Nephron progenitor cell (in vitro differentiated cells): ENCODE data around the gene CLEC16A.

ENCODE experiments used
- DNase-seq: peaks from one replicate; pipeline ENCODE4 v3.0.0; 2021
- H3K27ac Mint-ChIP-seq: 2 replicates; pipeline ENCODE4 v1.8.0; 2021; ENCODE audit warnings: mild to moderate bottlenecking, moderate library complexity, mixed read lengths
- H3K27me3 Mint-ChIP-seq: 2 replicates; pipeline ENCODE4 v1.8.0; 2021; ENCODE audit warnings: mild to moderate bottlenecking, low read depth, mixed read lengths; ENCODE audit not compliant: poor library complexity
- H3K36me3 Mint-ChIP-seq: 2 replicates; pipeline ENCODE4 v1.8.0; 2021; ENCODE audit warnings: low read depth, mixed read lengths
- H3K4me1 Mint-ChIP-seq: 2 replicates; pipeline ENCODE4 v1.8.0; 2021; ENCODE audit warnings: mixed read lengths
- H3K4me3 Mint-ChIP-seq: 2 replicates; pipeline ENCODE4 v1.8.0; 2021; ENCODE audit warnings: mild to moderate bottlenecking, moderate library complexity, mixed read lengths
- H3K9me3 Mint-ChIP-seq: 2 replicates; pipeline ENCODE4 v1.8.0; 2021; ENCODE audit warnings: mild to moderate bottlenecking, moderate library complexity, mixed read lengths
- TF ChIP-seq, protein P1 (sequence below): fragments of 200-600 bp; sonication (generic); IDR thresholded peaks from 2 replicates; pipeline ENCODE4 v1.5.0; 2021; ENCODE audit warnings: antibody characterized with exemption

Gene CLEC16A

GRCh38 chr16:11202260-11203091, 258.1 kb downstream of the CLEC16A start:
- DNase-seq: no peak
- no peak overlapping the region for H3K4me3 Mint-ChIP-seq
- no peak overlapping the region for H3K27ac Mint-ChIP-seq
- no peaks in the 10 kb centered on the region for H3K36me3 Mint-ChIP-seq
- no peaks in the 10 kb centered on the region for H3K9me3 Mint-ChIP-seq
- peaks cover 62% of the 10 kb centered on the region for H3K4me1 Mint-ChIP-seq
- TF ChIP-seq, protein P1, sequence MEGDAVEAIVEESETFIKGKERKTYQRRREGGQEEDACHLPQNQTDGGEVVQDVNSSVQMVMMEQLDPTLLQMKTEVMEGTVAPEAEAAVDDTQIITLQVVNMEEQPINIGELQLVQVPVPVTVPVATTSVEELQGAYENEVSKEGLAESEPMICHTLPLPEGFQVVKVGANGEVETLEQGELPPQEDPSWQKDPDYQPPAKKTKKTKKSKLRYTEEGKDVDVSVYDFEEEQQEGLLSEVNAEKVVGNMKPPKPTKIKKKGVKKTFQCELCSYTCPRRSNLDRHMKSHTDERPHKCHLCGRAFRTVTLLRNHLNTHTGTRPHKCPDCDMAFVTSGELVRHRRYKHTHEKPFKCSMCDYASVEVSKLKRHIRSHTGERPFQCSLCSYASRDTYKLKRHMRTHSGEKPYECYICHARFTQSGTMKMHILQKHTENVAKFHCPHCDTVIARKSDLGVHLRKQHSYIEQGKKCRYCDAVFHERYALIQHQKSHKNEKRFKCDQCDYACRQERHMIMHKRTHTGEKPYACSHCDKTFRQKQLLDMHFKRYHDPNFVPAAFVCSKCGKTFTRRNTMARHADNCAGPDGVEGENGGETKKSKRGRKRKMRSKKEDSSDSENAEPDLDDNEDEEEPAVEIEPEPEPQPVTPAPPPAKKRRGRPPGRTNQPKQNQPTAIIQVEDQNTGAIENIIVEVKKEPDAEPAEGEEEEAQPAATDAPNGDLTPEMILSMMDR: no peak
- peaks cover 15% of the 10 kb centered on the region for H3K27me3 Mint-ChIP-seq

DNA sequence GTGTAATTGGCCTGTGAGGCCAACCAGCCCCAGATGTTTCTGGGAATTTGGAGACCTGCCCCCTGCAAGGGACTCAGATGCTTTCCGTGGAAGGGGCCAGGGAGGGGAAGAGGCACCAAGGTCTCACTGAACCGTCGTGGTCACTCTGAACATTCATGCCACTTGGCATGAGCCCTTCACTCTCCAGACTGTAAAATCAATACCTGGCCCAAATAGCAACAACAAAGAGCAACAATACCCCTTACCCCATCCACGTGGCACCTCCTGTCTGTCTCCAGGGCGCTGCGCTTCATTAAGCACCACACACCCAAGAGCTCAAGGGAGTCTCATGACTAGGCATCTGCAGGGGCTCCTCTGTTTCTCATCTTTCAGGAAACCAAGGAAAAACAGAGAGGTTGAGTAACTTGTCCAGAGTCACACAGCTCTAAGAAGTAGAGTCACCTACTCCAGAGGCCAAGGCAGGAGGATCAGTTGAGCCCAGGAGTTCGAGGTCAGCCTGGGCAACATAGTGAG, 258.8 kb downstream of the CLEC16A start:
- H3K36me3 Mint-ChIP-seq: no peaks in the 10 kb centered on the region
- H3K9me3 Mint-ChIP-seq: no peaks in the 10 kb centered on the region
- TF ChIP-seq, protein P1: no peak
- DNase-seq: no peak
- no peak overlapping the region for H3K4me3 Mint-ChIP-seq
- H3K27ac Mint-ChIP-seq: no peak overlapping the region
- H3K4me1 Mint-ChIP-seq: peaks cover 56% of the 10 kb centered on the region
- peaks cover 15% of the 10 kb centered on the region for H3K27me3 Mint-ChIP-seq

- H3K4me1 Mint-ChIP-seq: peaks cover 53% of the 10 kb centered on the region
- no peak overlapping the region for H3K27ac Mint-ChIP-seq
- no peaks in the 10 kb centered on the region for H3K9me3 Mint-ChIP-seq
- H3K36me3 Mint-ChIP-seq: no peaks in the 10 kb centered on the region
- peaks cover 15% of the 10 kb centered on the region for H3K27me3 Mint-ChIP-seq
- no peak overlapping the region for H3K4me3 Mint-ChIP-seq
- TF ChIP-seq, protein P1: no peak
- no peak for DNase-seq
Measured at GRCh38 chr16:11204513-11205047, 260.2 kb downstream of the CLEC16A start.

DNA sequence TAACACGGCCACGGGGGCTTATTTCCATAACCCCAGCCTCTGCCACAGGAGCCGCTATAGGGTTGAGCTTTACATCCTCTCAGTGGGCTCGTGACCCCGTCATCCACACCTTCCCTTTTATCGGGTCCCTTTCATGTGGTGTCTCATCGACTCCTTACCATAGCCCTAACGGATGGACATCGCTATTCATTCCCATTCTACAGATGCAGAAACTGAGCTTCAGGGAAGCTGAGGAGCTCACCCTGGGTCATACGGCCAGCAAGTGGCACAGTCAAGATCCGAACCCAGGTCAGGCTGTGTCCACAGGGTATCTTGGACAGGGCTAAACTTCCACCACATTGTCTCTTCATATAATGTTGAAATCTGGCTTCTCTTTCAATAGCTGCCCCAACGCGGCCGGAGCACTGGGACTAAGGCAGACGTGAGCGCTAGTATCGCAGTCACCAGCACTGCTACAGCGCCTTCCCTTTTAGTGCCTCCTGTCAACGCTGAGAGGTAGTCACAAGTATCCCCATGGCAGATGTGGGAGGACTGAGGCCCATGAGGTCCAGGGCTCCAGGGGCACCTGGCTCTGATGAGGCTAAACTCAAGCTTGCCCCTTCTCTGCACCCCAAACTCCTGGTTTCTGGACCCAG, 260.8 kb downstream of the CLEC16A start:
- Mint-ChIP-seq H3K4me1 (peaks cover 57% of the 10 kb centered on the region), H3K27ac (no peak overlapping the region), H3K27me3 (peaks cover 15% of the 10 kb centered on the region)

GRCh38 chr16:11205754-11206581, 261.6 kb downstream of the CLEC16A start:
- H3K4me3 Mint-ChIP-seq: no peak overlapping the region

More for the DNA sequence above, 260.8 kb downstream of the CLEC16A start:
- no peaks in the 10 kb centered on the region for H3K36me3 Mint-ChIP-seq
- no peaks in the 10 kb centered on the region for H3K9me3 Mint-ChIP-seq
- DNase-seq: no peak
- TF ChIP-seq, protein P1: no peak
- no peak overlapping the region for H3K4me3 Mint-ChIP-seq

More at GRCh38 chr16:11205754-11206581, 261.6 kb downstream of the CLEC16A start:
- H3K27me3 Mint-ChIP-seq: peaks cover 17% of the 10 kb centered on the region
- H3K4me1 Mint-ChIP-seq: peaks cover 50% of the 10 kb centered on the region
- no peak overlapping the region for H3K27ac Mint-ChIP-seq
- TF ChIP-seq, protein P1: no peak
- H3K9me3 Mint-ChIP-seq: no peaks in the 10 kb centered on the region
- no peaks in the 10 kb centered on the region for H3K36me3 Mint-ChIP-seq
- no peak for DNase-seq
